ENCODE data around the gene ABR.

DNA sequence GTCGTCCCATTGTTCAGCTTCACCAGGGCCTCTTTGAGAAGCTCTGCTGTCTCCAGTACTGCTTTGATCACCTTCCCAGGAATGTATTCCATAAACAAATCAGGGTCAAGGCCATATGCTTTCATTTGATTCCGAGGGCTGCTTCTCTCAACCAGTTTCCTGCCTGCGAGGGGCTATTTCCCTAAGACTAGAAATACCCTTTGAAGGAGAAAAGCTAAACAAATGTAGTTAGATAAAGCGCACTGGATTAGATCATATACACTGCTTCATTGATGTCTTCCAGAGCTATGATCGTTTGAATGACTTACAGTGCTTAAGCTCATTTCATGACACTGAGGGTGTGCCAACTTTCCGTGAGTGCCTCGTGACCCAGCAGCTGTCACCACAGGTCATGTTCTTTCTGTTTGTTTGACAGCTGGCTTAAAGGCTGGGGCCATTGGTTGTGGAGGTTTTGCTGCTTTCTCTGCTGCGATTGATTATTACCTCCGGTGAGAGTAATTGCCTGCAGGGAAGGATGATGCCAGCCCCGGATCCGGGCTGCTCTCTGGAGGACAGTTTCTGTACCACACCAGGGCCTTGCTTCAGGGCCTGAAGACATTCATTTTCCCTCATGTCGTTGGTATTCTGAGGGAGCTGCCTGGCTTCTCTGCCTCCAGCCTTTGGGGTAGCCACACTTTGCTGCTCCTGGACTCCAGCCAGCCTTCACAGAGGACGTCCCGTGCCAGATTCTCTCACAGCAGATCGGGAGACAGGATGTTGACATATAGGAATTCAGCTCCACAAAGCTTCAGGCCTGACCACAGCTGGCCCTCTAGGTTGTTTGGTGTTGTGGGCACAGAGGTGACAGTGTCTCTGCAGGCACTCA is 179.0 kb downstream of the ABR start:
- TF ChIP-seq POLR2AphosphoS5 (IDR thresholded peaks at IDR 0.05; ENCODE audit: low read depth, low read length): no peak
- TF ChIP-seq POLR2A (IDR thresholded peaks at IDR 0.05; ENCODE audit: low read depth, low read length): no peak
- no peak for TF ChIP-seq PAX5 (IDR thresholded peaks at IDR 0.05; ENCODE audit: insufficient read depth, low read length, severe bottlenecking)
- no peak for TF ChIP-seq SPI1 (IDR thresholded peaks at IDR 0.05; ENCODE audit: low read depth, low read length)

All from GM12891 (cell line).